Activated T-cell treated with anti-CD3 and anti-CD28 coated beads for 4 hours (primary cell): ENCODE data around the gene GCNT1.

Experiments used
- DNase-seq: peaks from one replicate; pipeline ENCODE4 v3.0.0-alpha.2; 2020

GCNT1 gene

GRCh38 chr9:76545191-76545590 is 86.2 kb downstream of the GCNT1 start:
- DNase-seq: no peak

GRCh38 chr9:76552181-76552580 is 93.2 kb downstream of the GCNT1 start:
- DNase-seq: no peak

- no peak for DNase-seq
Measured at GRCh38 chr9:76552751-76553455, 93.9 kb downstream of the GCNT1 start.

- DNase-seq: no peak
Measured at GRCh38 chr9:76553680-76554079, 94.7 kb downstream of the GCNT1 start.
